Adipocyte (in vitro differentiated cells): ENCODE measurements around the gene TSC2.

Experiments
- DNase-seq: peaks from one replicate; pipeline ENCODE4 v3.0.0-alpha.2; 2015; ENCODE audit warnings: low read depth
- H3K27me3 ChIP-seq: replicated peaks from 2 replicates; pipeline ENCODE4 v1.7.0; 2013; ENCODE audit warnings: mild to moderate bottlenecking, low read length, moderate library complexity; ENCODE audit not compliant: control insufficient read depth, insufficient read depth
- H3K36me3 ChIP-seq: 2 replicates; pipeline ENCODE4 v1.7.0; 2013; ENCODE audit warnings: low read length, mild to moderate bottlenecking, moderate library complexity; ENCODE audit not compliant: control insufficient read depth, insufficient read depth, severe bottlenecking
- H3K4me1 ChIP-seq: 2 replicates; pipeline ENCODE4 v1.7.0; 2013; ENCODE audit warnings: mild to moderate bottlenecking, low read length, moderate library complexity; ENCODE audit not compliant: control insufficient read depth, insufficient read depth
- H3K4me3 ChIP-seq: 2 replicates; pipeline ENCODE4 v1.7.0; 2013; ENCODE audit warnings: mild to moderate bottlenecking, low read length, moderate library complexity
- H3K9ac ChIP-seq: 2 replicates; pipeline ENCODE4 v1.7.0; 2013; ENCODE audit warnings: mild to moderate bottlenecking, low read length, moderate library complexity
- H3K9me3 ChIP-seq: 2 replicates; pipeline ENCODE4 v1.7.0; 2013; ENCODE audit warnings: mild to moderate bottlenecking, low read length, moderate library complexity; ENCODE audit not compliant: control insufficient read depth

TSC2 gene

GRCh38 chr16:2086106-2086742 lies 38.4 kb downstream of the TSC2 start:
- Histone ChIP-seq H3K9ac (no peak overlapping the region), H3K36me3 (peaks cover 51% of the 10 kb centered on the region)

DNA sequence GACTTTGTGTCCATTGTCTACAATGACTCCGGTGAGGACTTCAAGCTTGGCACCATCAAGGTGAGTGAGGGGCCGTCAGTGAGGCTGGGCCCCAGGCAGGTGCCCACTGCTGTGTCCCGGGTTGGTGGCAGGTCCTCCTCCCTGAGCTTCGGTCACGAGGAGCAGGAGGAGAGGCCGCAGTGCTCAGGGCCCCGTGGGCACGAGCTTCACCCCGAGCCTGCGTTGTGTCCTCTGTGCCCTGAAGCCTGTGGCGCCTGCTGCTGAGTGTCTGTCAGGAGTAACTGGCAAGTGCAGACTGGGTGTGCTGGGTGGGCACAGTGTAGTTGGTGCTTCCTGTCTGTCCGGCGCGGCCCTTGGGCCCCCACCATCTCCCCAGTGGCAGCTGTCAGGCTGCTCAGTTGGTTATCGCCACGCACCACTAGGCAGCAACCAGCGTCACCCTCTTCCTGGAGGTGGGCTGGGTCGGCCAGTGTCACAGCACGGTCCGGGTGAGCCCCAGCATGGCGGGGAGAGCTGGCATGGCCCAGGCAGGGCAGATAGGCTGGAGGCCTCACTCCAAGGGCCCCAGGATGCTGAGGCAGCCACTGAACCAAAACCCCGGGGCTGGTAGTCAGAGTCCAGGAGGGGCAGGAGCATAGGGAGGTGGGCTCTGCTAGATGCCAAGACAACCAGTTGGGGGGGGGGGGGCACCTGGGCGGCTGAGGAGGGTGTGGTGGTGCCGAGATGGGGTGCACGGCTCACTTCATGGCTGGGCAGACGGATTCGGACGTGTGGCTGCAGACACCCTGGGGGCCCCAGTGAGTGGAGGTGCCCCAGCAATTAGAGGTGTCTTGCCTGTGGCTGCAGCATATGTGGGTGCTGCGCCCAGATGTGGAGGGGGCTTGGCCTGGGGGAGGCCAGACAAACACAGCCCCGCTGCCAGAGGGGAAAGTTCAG lies 39.3 kb downstream of the TSC2 start:
- no peak overlapping the region for H3K4me3 ChIP-seq

More at GRCh38 chr16:2086106-2086742, 38.4 kb downstream of the TSC2 start:
- Histone ChIP-seq H3K4me3 (no peak overlapping the region), H3K4me1 (no peaks in the 10 kb centered on the region), H3K27me3 (no peaks in the 10 kb centered on the region), H3K9me3 (no peaks in the 10 kb centered on the region)
- no peak for DNase-seq

GRCh38 chr16:2087748-2088631 lies 40.2 kb downstream of the TSC2 start:
- Histone ChIP-seq H3K4me1 (no peaks in the 10 kb centered on the region), H3K9ac (no peak overlapping the region), H3K27me3 (no peaks in the 10 kb centered on the region), H3K4me3 (no peak overlapping the region), H3K9me3 (no peaks in the 10 kb centered on the region), H3K36me3 (peaks cover 55% of the 10 kb centered on the region)
- DNase-seq, result no peak

More for the DNA sequence above, 39.3 kb downstream of the TSC2 start:
- no peak for DNase-seq
- H3K9me3 ChIP-seq, result no peaks in the 10 kb centered on the region
- H3K9ac ChIP-seq, result no peak overlapping the region
- no peaks in the 10 kb centered on the region for H3K27me3 ChIP-seq
- H3K36me3 ChIP-seq, result peaks cover 51% of the 10 kb centered on the region
- no peaks in the 10 kb centered on the region for H3K4me1 ChIP-seq

DNA sequence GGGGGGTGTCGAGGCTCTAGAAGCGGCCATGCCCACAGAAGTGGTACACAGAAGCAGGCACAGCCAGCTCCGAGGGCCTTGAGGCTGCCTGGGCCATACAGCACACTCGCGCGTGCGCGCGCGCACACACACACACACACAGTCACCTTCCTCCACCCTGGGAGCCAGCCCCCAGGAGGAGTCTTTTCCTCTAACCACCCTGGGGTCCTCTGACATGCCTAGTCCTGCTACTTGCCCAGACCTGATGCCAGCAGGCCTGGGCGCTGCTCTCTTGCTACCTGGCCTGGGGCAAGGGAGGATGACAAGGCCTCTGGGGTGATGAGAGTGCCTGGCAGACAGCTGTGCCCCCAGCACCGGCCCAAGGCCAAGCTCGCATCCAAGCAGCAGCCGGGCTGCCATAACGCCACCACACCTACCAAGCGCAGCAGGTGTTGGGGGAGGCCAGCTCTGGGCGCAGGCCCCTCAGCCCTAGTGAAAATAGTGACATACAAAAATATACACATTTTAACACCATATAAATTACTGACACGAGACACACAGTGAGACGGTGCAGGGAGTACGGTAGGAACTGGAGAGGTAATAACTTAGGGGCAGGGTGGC lies 41.1 kb downstream of the TSC2 start:
- Histone ChIP-seq H3K9ac (no peak overlapping the region), H3K27me3 (no peaks in the 10 kb centered on the region), H3K9me3 (no peaks in the 10 kb centered on the region), H3K4me1 (no peaks in the 10 kb centered on the region), H3K36me3 (peaks cover 64% of the 10 kb centered on the region), H3K4me3 (no peak overlapping the region)
- DNase-seq, result no peak

GRCh38 chr16:2089706-2090480 lies 42.1 kb downstream of the TSC2 start:
- DNase-seq, result no peak
- H3K4me1 ChIP-seq, result no peaks in the 10 kb centered on the region
- H3K27me3 ChIP-seq, result no peaks in the 10 kb centered on the region
- H3K9ac ChIP-seq, result no peak overlapping the region
- no peaks in the 10 kb centered on the region for H3K9me3 ChIP-seq
- peaks cover 71% of the 10 kb centered on the region for H3K36me3 ChIP-seq
- H3K4me3 ChIP-seq, result no peak overlapping the region

DNA sequence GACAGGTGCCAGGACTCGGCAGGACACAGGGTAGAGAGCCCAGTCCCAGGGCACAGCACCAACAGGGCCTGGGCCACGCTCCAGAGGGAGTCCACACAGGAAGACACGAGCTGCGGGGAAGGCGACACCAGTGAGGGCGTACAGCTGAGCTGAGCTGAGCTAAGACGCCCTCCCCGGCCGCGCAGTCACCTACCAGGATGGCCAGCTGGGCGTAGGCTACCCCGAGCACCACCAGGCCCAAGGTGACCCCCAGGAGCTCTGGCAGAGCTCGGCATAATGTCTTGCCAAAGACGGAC lies 42.6 kb downstream of the TSC2 start:
- Histone ChIP-seq H3K36me3 (peaks cover 76% of the 10 kb centered on the region), H3K9me3 (no peaks in the 10 kb centered on the region), H3K9ac (no peak overlapping the region), H3K4me3 (no peak overlapping the region), H3K4me1 (no peaks in the 10 kb centered on the region), H3K27me3 (no peaks in the 10 kb centered on the region)
- no peak for DNase-seq

DNA sequence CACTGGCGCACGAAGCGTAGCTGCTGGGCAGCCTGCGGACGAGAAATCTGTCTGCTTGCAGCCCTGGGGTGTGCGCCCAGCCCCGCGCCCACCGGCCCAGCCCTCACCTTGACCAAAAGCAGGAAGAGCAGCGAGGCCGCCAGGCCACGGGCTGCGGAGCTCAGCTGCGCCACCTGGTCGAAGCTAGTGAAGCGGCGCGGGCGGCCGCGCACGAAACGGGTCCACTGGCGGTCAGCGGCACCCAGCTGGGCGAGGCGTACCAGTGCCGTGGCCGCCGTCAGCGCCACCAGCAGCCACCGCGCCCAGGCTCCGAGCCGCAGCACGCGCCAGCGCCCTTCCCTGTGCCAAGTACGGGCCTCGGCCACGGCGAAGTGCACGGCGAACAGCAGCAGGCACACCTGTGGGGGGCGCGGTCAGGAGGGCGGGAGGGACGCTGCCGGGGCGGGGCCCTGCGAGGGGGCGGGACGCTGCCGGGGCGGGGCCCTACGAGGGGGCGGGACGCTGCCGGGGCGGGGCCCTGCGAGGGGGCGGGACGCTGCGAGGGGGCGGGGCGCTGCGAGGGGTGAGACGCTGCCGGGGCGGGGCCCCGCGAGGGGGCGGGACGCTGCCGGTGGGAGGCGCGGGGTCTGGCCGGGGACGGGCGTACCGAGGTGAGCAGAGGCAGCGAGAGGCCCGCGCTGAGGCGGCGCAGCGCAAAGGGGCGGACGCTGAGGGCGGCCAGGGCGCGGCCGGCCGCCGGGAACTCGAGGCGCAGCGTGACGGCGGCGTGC lies 43.2 kb downstream of the TSC2 start:
- peak; percentile 71 for DNase-seq
- H3K4me1 ChIP-seq, result no peaks in the 10 kb centered on the region
- H3K27me3 ChIP-seq, result no peaks in the 10 kb centered on the region
- H3K9ac ChIP-seq, result no peak overlapping the region
- H3K36me3 ChIP-seq, result peaks cover 82% of the 10 kb centered on the region
- no peaks in the 10 kb centered on the region for H3K9me3 ChIP-seq
- H3K4me3 ChIP-seq, result no peak overlapping the region

- H3K36me3 ChIP-seq, result peaks cover 81% of the 10 kb centered on the region
- H3K4me1 ChIP-seq, result no peaks in the 10 kb centered on the region
- no peak overlapping the region for H3K4me3 ChIP-seq
- H3K9ac ChIP-seq, result no peak overlapping the region
- no peaks in the 10 kb centered on the region for H3K27me3 ChIP-seq
- H3K9me3 ChIP-seq, result no peaks in the 10 kb centered on the region
- no peak for DNase-seq
Observed at GRCh38 chr16:2091547-2092255, 43.9 kb downstream of the TSC2 start.

DNA sequence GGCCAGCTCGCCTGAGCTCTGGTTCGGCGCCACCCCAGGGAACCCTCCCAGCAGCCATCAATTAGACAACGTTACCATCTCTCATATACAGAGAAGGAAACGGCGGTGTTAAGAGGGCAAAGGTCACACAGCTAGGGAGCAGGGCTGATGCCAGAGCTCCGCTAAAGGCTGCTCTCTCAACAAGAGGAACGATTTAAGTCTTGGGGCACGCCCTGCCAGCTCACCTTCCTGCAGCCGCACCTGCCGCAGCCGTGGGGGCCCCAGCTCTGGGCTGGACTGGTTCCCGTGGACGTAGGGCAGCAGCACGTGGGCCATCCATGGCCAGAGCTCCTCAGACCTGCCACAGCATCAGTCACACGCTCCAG lies 44.5 kb downstream of the TSC2 start:
- H3K4me1 ChIP-seq, result no peaks in the 10 kb centered on the region
- no peaks in the 10 kb centered on the region for H3K9me3 ChIP-seq
- no peak for DNase-seq
- H3K9ac ChIP-seq, result no peak overlapping the region
- no peaks in the 10 kb centered on the region for H3K27me3 ChIP-seq
- H3K4me3 ChIP-seq, result no peak overlapping the region
- peaks cover 85% of the 10 kb centered on the region for H3K36me3 ChIP-seq
